Neural cell (in vitro differentiated cells): ENCODE measurements around the gene FAM20B.

Experiments used
- CTCF ChIP-seq: fragments of 450-650 bp; IDR thresholded peaks from 2 replicates; pipeline ENCODE4 v1.5.1; 2014; ENCODE audit warnings: antibody characterized with exemption, mild to moderate bottlenecking, moderate library complexity; ENCODE audit not compliant: poor library complexity, severe bottlenecking
- EP300 ChIP-seq: fragments of 450-650 bp; conservative IDR thresholded peaks from 2 replicates; pipeline ENCODE4 v1.6.1; 2014; ENCODE audit warnings: antibody characterized with exemption, mild to moderate bottlenecking, moderate library complexity; ENCODE audit not compliant: poor library complexity, severe bottlenecking
- POLR2AphosphoS5 ChIP-seq: IDR thresholded peaks from 2 replicates; pipeline ENCODE4 v1.6.1; 2012

- TF ChIP-seq CTCF (no peak), EP300 (no peak), POLR2AphosphoS5 (no peak)
Observed at GRCh38 chr1:179007233-179007632, 18.5 kb upstream of the FAM20B start.
